OCI-LY1 (cell line): ENCODE measurements around the gene PGAP2.

ENCODE experiments used
- H2AFZ ChIP-seq: fragments of 200-600 bp; sonication (generic), shearing (Covaris generic); 2 replicates; pipeline ENCODE4 v1.6.0; 2014; ENCODE audit warnings: antibody characterized with exemption, mild to moderate bottlenecking, low read length
- H3F3A ChIP-seq: fragments of 200-600 bp; sonication (generic), shearing (Covaris generic); 2 replicates; pipeline ENCODE4 v1.6.0; 2014; ENCODE audit warnings: mild to moderate bottlenecking, antibody characterized with exemption, low read length, moderate library complexity; ENCODE audit not compliant: insufficient read depth
- H3K27ac ChIP-seq: fragments of 200-600 bp; sonication (generic); 2 replicates; pipeline ENCODE4 v1.5.1; 2014; ENCODE audit warnings: low read length, mixed run types, mild to moderate bottlenecking, low read depth; ENCODE audit not compliant: poor library complexity, severe bottlenecking
- H3K27me3 ChIP-seq: fragments of 200-600 bp; sonication (generic); 2 replicates; pipeline ENCODE4 v1.6.0; 2014; ENCODE audit warnings: antibody characterized with exemption, mild to moderate bottlenecking, low read length, moderate library complexity; ENCODE audit not compliant: insufficient read depth
- H3K36me3 ChIP-seq: fragments of 200-600 bp; sonication (generic); 2 replicates; pipeline ENCODE4 v1.6.1; 2014; ENCODE audit warnings: mild to moderate bottlenecking, antibody characterized with exemption, low read length, moderate library complexity, mixed read lengths; ENCODE audit not compliant: insufficient read depth
- H3K4me1 ChIP-seq: fragments of 200-600 bp; sonication (generic); 2 replicates; pipeline ENCODE4 v1.5.1; 2014; ENCODE audit warnings: mild to moderate bottlenecking, low read length, moderate library complexity; ENCODE audit not compliant: insufficient read depth, severe bottlenecking
- H3K4me2 ChIP-seq: fragments of 200-600 bp; sonication (generic), shearing (Covaris generic); 2 replicates; pipeline ENCODE4 v1.6.1; 2014; ENCODE audit warnings: low read length
- H3K4me3 ChIP-seq: fragments of 200-600 bp; sonication (generic); 2 replicates; pipeline ENCODE4 v1.5.1; 2014; ENCODE audit warnings: low read length, low read depth, mild to moderate bottlenecking, mixed read lengths; ENCODE audit not compliant: poor library complexity, severe bottlenecking
- H3K79me2 ChIP-seq: fragments of 200-600 bp; shearing (Covaris generic); 2 replicates; pipeline ENCODE4 v1.6.1; 2016; ENCODE audit warnings: mixed run types, low read length, mixed read lengths; ENCODE audit not compliant: insufficient read depth
- H3K9ac ChIP-seq: fragments of 200-600 bp; sonication (generic), shearing (Covaris generic); 2 replicates; pipeline ENCODE4 v1.6.1; 2014; ENCODE audit warnings: mild to moderate bottlenecking, low read length, mixed read lengths
- H3K9me2 ChIP-seq: fragments of 200-600 bp; sonication (generic), shearing (Covaris generic); 2 replicates; pipeline ENCODE4 v1.6.1; 2014; ENCODE audit warnings: low read depth, mild to moderate bottlenecking, low read length, mixed read lengths
- H3K9me3 ChIP-seq: fragments of 200-600 bp; shearing (Covaris generic); 2 replicates; pipeline ENCODE4 v1.6.1; 2014; ENCODE audit warnings: low read length, mixed read lengths
- H4K20me1 ChIP-seq: fragments of 200-600 bp; sonication (generic), shearing (Covaris generic); 2 replicates; pipeline ENCODE4 v1.6.0; 2016; ENCODE audit warnings: mild to moderate bottlenecking, low read length; ENCODE audit not compliant: insufficient read depth
- CTCF ChIP-seq: fragments of 200-600 bp; sonication (generic), shearing (Covaris generic); IDR thresholded peaks from 2 replicates; pipeline ENCODE4 v1.5.1; 2017; ENCODE audit warnings: mild to moderate bottlenecking, antibody characterized with exemption, low read length, moderate library complexity, mixed read lengths
- EZH2 ChIP-seq: fragments of 200-600 bp; sonication (generic), shearing (Covaris generic); IDR thresholded peaks from 2 replicates; pipeline ENCODE4 v1.8.0; 2017; ENCODE audit warnings: borderline replicate concordance, mixed run types, mild to moderate bottlenecking, antibody characterized with exemption, low read length, moderate library complexity, mixed read lengths

Gene PGAP2

GRCh38 chr11:3823762-3824506 is 15.6 kb downstream of the PGAP2 start:
- H3K4me1 ChIP-seq, result no peaks in the 10 kb centered on the region
- H3K9me2 ChIP-seq, result no peaks in the 10 kb centered on the region
- H3K9ac ChIP-seq, result no peak overlapping the region
- no peak overlapping the region for H3K4me3 ChIP-seq
- H2AFZ ChIP-seq, result no peak overlapping the region
- TF ChIP-seq EZH2, result no peak
- TF ChIP-seq CTCF, result no peak
- H3K79me2 ChIP-seq, result no peaks in the 10 kb centered on the region
- H3K27ac ChIP-seq, result no peak overlapping the region
- no peaks in the 10 kb centered on the region for H4K20me1 ChIP-seq
- H3K9me3 ChIP-seq, result no peaks in the 10 kb centered on the region
- H3K36me3 ChIP-seq, result peaks cover 36% of the 10 kb centered on the region
- no peaks in the 10 kb centered on the region for H3K27me3 ChIP-seq
- no peak overlapping the region for H3K4me2 ChIP-seq
- no peaks in the 10 kb centered on the region for H3F3A ChIP-seq

GRCh38 chr11:3824714-3825472 is 16.5 kb downstream of the PGAP2 start:
- no peak overlapping the region for H3K4me2 ChIP-seq
- no peaks in the 10 kb centered on the region for H3F3A ChIP-seq
- no peaks in the 10 kb centered on the region for H3K4me1 ChIP-seq
- H3K36me3 ChIP-seq, result peaks cover 37% of the 10 kb centered on the region
- no peak overlapping the region for H3K9ac ChIP-seq
- H3K4me3 ChIP-seq, result no peak overlapping the region
- H3K9me2 ChIP-seq, result no peaks in the 10 kb centered on the region
- H3K79me2 ChIP-seq, result no peaks in the 10 kb centered on the region
- H4K20me1 ChIP-seq, result no peaks in the 10 kb centered on the region
- TF ChIP-seq CTCF (peak; percentile 89), EZH2 (no peak)
- no peak overlapping the region for H3K27ac ChIP-seq
- no peaks in the 10 kb centered on the region for H3K9me3 ChIP-seq
- no peak overlapping the region for H2AFZ ChIP-seq
- no peaks in the 10 kb centered on the region for H3K27me3 ChIP-seq

DNA sequence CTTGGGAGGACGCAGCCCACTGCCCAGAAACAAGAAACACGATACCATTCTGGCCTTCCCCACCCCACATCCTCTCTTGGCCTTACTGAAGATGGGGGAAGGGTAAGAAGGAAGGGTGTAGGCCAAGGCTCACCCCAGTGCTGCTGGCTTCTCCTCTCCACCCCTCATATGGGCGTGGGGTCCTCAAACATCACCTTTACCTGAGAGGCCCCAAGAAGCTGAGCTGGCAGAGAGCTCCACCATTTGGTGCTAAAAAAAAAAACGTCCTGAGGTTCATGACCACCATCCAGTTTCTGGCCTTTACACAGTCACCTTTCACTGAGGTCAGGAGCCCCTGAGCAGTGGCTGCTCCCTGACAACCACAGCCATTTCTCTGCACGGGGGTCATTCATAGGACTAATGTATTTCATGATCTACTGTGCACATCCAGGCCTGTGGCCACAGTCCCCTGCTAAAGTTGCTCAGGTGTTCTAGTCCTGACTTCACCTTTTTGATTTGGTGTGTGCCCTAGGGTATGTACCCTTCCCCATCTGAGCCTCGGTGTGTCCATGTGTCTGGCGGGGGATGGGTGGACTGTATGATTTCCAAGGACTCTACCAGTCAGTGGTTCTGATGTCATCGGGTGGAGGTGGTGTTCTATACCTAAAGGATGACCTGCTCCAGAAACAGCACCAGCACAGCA is 17.3 kb downstream of the PGAP2 start:
- Histone ChIP-seq H2AFZ (no peak overlapping the region), H3K4me1 (no peaks in the 10 kb centered on the region), H3F3A (no peaks in the 10 kb centered on the region), H3K9me2 (no peaks in the 10 kb centered on the region), H4K20me1 (no peaks in the 10 kb centered on the region), H3K4me2 (no peak overlapping the region), H3K9ac (no peak overlapping the region), H3K36me3 (peaks cover 43% of the 10 kb centered on the region), H3K27me3 (no peaks in the 10 kb centered on the region), H3K9me3 (no peaks in the 10 kb centered on the region), H3K27ac (no peak overlapping the region), H3K4me3 (no peak overlapping the region), H3K79me2 (no peaks in the 10 kb centered on the region)
- no peak for TF ChIP-seq CTCF
- TF ChIP-seq EZH2, result no peak
